HT1080 (cell line): ENCODE results near the gene COL25A1. TPM values are rescaled to one million over a fixed set of nuclear protein-coding genes. Genes with fewer than 3 reads are reported as not detected.
"Not testable (repeated sequence)": the region's sequence is repeated elsewhere in the genome, so short reads cannot be mapped to it uniquely, and the experiment has no call there.

Source experiments
- DNase-seq: peaks from one replicate; pipeline ENCODE4 v3.0.0-alpha.2; 2015; ENCODE audit warnings: low read depth
- total RNA-seq: library from RNA; depleted of rRNA; stranded (reverse); fragments of >200 nt; shearing (Covaris generic); gene quantifications from 2 replicates; pipeline ENCODE4 v1.2.3, GENCODE V29; 2014

COL25A1 gene
- total RNA-seq, 1 experiment from 2014 or later: 0.06 TPM

- DNase-seq: no peak
Measured at GRCh38 chr4:109067508-109068235, 234.8 kb downstream of the COL25A1 start.

- no peak for DNase-seq
Measured at GRCh38 chr4:109065006-109065405, 237.5 kb downstream of the COL25A1 start.

GRCh38 chr4:109053257-109053656, 249.2 kb downstream of the COL25A1 start:
- no peak for DNase-seq

GRCh38 chr4:109052821-109053220, 249.6 kb downstream of the COL25A1 start:
- no peak for DNase-seq

GRCh38 chr4:109051054-109051453, 251.4 kb downstream of the COL25A1 start:
- no peak for DNase-seq

- DNase-seq: no peak
Measured at GRCh38 chr4:109049926-109050325, 252.5 kb downstream of the COL25A1 start.

- peak; percentile 30 for DNase-seq
Measured at GRCh38 chr4:109046471-109047201, 255.8 kb downstream of the COL25A1 start.

- DNase-seq: no peak
Measured at GRCh38 chr4:109044431-109044830, 258.0 kb downstream of the COL25A1 start.

- no peak for DNase-seq
Measured at GRCh38 chr4:109043286-109043685, 259.2 kb downstream of the COL25A1 start.

- peak; percentile 17 for DNase-seq
Measured at GRCh38 chr4:109041463-109042360, 260.7 kb downstream of the COL25A1 start.

- no peak for DNase-seq
Measured at GRCh38 chr4:109040441-109040840, 262.0 kb downstream of the COL25A1 start.

GRCh38 chr4:109037026-109037425, 265.4 kb downstream of the COL25A1 start:
- DNase-seq: no peak

- DNase-seq: no peak
Measured at GRCh38 chr4:109033993-109034392, 268.5 kb downstream of the COL25A1 start.

GRCh38 chr4:109032671-109033070, 269.8 kb downstream of the COL25A1 start:
- no peak for DNase-seq

- no peak for DNase-seq
Measured at GRCh38 chr4:109029987-109030386, 272.5 kb downstream of the COL25A1 start.

- no peak for DNase-seq
Measured at GRCh38 chr4:109027016-109027500, 275.4 kb downstream of the COL25A1 start.

GRCh38 chr4:109026588-109026987, 275.9 kb downstream of the COL25A1 start:
- peak; percentile 12 for DNase-seq

GRCh38 chr4:109025471-109026076, 276.9 kb downstream of the COL25A1 start:
- no peak for DNase-seq

GRCh38 chr4:109022961-109023360, 279.5 kb downstream of the COL25A1 start:
- no peak for DNase-seq

GRCh38 chr4:109021630-109022029, 280.8 kb downstream of the COL25A1 start:
- DNase-seq: not testable (repeated sequence)

- DNase-seq: no peak
Measured at GRCh38 chr4:109020861-109021260, 281.6 kb downstream of the COL25A1 start.
